ENCODE data around the gene DACH1.

- TF ChIP-seq CTCF (IDR thresholded peaks at IDR 0.05; ENCODE audit: insufficient read depth, low read depth, low read length) (no peak), EZH2 (IDR thresholded peaks at IDR 0.05; ENCODE audit: insufficient read depth, low read length) (no peak)
Measured at GRCh38 chr13:71875823-71876222, 8.8 kb upstream of the DACH1 start.
